D721Med (cell line): ENCODE results near the gene ACBD6.
"Not testable (repeated sequence)": the region's sequence is repeated elsewhere in the genome, so short reads cannot be mapped to it uniquely, and the experiment has no call there.

ENCODE experiments used
- DNase-seq: peaks from one replicate; pipeline ENCODE4 v3.0.0; 2011; ENCODE audit warnings: low spot score; ENCODE audit not compliant: insufficient read length
- FAIRE-seq: peaks from 2 replicates; lab custom pipeline; 2011; peaks lifted over from hg19 to GRCh38; lab: Jason Lieb, UNC
- CTCF ChIP-seq: IDR thresholded peaks from 2 replicates; pipeline ENCODE4 v1.5.1; 2012; ENCODE audit warnings: mild to moderate bottlenecking, control low read depth; ENCODE audit not compliant: insufficient read depth; ENCODE audit errors: missing control alignments

ACBD6 gene

GRCh38 chr1:180433873-180434272 is 68.5 kb downstream of the ACBD6 start:
- FAIRE-seq = no peak
- no peak for TF ChIP-seq CTCF
- no peak for DNase-seq

- FAIRE-seq = no peak
- TF ChIP-seq CTCF = no peak
- DNase-seq = no peak
Measured at GRCh38 chr1:180431683-180432082, 70.7 kb downstream of the ACBD6 start.

GRCh38 chr1:180428782-180429695 is 73.3 kb downstream of the ACBD6 start:
- FAIRE-seq (peak; percentile 80), DNase-seq (no peak)
- no peak for TF ChIP-seq CTCF

GRCh38 chr1:180425952-180426351 is 76.4 kb downstream of the ACBD6 start:
- FAIRE-seq = peak; percentile 46
- no peak for TF ChIP-seq CTCF

GRCh38 chr1:180424848-180425457 is 77.4 kb downstream of the ACBD6 start:
- FAIRE-seq (peak; percentile 98), DNase-seq (peak; percentile 42)
- no peak for TF ChIP-seq CTCF

More at GRCh38 chr1:180425952-180426351, 76.4 kb downstream of the ACBD6 start:
- no peak for DNase-seq

- TF ChIP-seq CTCF = no peak
- DNase-seq = no peak
- FAIRE-seq = peak; percentile 85
Measured at GRCh38 chr1:180421614-180422013, 80.8 kb downstream of the ACBD6 start.

GRCh38 chr1:180421145-180421544 is 81.2 kb downstream of the ACBD6 start:
- peak; percentile 11 for FAIRE-seq
- DNase-seq = not testable (repeated sequence)
